Fibroblast of the aortic adventitia (primary cell): ENCODE data around the gene HOXA6. TPM values are rescaled to one million over a fixed set of nuclear protein-coding genes. Genes with fewer than 3 reads are reported as not detected.

Source experiments
- DNase-seq: peaks from one replicate; pipeline ENCODE4 v3.0.0-alpha.2; 2010; ENCODE audit warnings: low read depth
- H3K4me3 ChIP-seq: 2 replicates; pipeline ENCODE4 v1.5.1; 2011; ENCODE audit warnings: low read depth, mild to moderate bottlenecking, control low read depth, low read length, moderate library complexity
- total RNA-seq: library from RNA; depleted of rRNA; stranded (reverse); fragments of >200 nt; gene quantifications from 2 replicates; pipeline ENCODE4 v1.2.3, GENCODE V29; 2012; ENCODE audit warnings: low replicate concordance
- TF ChIP-seq, protein P1 (sequence below): IDR thresholded peaks from 2 replicates; pipeline ENCODE4 v1.5.1; 2011; ENCODE audit warnings: mild to moderate bottlenecking, low read length, control low read depth, inconsistent platforms; ENCODE audit not compliant: insufficient read depth

HOXA6 gene
- total RNA-seq, 1 donor: not detected

DNA sequence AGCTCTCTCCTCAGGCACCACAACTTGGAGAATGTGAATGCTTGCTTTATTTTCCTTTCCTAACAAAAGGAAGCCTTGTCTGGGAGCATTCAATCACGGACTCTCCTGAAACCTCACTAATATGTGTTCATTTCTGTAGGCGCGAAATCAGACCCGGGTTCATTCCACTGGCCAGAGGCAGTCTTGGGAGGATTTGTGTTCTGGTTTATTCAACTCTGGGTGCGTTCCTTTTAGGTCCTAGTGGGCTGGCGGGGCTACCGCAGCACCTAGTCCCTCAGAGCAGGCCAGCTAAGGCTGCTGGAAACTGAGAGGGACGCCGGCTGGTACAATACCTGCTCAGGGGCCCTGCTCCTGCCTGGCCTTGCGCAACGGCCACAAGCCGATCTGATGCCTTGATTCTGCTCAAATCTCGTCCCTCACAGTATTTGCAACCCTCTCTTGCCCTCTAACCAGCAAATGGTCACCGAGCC is 24.5 kb downstream of the HOXA6 start:
- peak overlapping the region; percentile 53 for H3K4me3 ChIP-seq
- TF ChIP-seq, protein P1, sequence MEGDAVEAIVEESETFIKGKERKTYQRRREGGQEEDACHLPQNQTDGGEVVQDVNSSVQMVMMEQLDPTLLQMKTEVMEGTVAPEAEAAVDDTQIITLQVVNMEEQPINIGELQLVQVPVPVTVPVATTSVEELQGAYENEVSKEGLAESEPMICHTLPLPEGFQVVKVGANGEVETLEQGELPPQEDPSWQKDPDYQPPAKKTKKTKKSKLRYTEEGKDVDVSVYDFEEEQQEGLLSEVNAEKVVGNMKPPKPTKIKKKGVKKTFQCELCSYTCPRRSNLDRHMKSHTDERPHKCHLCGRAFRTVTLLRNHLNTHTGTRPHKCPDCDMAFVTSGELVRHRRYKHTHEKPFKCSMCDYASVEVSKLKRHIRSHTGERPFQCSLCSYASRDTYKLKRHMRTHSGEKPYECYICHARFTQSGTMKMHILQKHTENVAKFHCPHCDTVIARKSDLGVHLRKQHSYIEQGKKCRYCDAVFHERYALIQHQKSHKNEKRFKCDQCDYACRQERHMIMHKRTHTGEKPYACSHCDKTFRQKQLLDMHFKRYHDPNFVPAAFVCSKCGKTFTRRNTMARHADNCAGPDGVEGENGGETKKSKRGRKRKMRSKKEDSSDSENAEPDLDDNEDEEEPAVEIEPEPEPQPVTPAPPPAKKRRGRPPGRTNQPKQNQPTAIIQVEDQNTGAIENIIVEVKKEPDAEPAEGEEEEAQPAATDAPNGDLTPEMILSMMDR: no peak
- DNase-seq: peak; percentile 40

DNA sequence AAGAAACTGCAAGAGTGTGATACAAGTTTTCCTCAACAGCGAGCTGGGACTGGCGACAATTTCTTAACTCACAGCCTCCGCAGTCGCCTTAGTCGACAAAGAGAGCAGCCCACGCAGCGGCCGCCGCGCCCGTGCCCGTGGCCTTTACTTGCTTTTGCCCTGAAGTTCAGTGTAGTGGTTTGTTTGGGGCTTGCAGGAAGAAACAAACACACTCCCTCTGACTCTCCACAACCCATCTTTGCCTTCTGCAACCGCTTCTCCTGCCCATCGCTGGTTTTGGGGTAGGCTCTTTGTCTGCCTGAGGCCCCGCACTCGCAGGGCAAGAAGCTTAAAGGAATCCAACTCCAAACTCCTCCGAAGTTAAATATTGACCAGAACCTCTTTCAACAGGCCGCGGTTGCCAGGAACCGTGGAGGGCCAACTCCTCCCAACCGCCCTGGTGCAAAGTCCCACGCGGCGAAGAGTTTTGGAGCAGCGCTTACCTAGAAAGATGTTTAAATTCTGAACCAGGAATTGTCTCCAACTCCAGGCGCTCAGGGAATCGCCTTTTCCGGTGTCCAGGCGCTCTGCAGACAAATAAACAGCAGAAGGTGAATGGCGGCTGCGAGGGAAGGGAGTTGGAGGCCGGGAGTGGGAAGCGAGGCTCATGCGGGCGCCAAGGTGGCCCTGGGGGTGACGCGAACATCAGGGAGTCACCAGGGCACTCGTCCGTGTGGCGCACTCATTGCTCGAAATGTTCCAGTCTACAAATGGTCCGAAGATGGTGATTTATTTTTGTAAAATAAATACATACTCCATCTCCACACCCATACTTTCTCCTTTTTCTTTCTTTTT is 25.3 kb downstream of the HOXA6 start:
- DNase-seq: peak; percentile 26
- peak overlapping the region; percentile 53 for H3K4me3 ChIP-seq
- TF ChIP-seq, protein P1: no peak

DNA sequence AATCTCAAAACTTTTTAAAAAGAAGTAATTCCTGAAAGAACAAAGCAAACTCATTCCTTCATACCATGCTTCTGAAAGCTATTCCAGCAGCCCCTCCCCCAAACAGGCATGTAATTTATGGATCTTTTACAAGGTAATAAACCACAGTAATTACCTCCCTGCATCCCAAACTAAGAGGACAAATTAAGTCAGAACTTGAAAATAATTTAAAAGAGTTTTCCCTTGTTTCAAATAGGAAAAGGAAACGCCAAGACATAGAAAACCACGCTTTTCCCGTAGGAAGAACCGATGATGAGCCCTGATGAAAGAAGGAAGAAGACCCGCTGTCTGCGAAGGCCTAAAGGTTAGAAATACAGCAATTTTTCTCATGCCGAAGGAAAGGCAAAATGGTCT is 25.9 kb downstream of the HOXA6 start:
- TF ChIP-seq, protein P1: no peak
- peak overlapping the region; percentile 53 for H3K4me3 ChIP-seq
- no peak for DNase-seq

DNA sequence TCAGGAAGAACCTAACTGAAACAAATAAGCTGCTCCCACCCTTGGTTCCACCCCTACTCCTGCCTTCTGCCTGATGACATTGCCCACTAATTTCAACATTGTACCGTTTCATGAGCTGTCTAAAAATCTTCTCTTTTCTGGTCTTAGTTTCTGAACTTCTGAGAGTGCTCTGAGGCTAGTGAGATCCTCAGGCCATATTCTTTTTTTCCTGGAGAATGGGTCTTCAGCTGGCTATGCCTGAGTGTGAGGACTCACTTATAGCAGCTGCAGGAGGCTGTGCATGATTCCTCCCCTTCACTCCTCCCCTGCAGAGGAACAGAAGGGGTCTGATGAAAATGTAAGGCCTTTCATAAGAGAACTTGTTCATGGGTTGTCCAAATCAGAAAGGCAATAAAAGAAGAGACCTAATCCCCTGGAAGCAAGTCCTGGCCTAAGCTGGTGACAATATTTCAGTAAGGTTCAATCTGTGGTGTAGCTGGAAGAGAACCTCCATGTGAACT is 28.1 kb downstream of the HOXA6 start:
- TF ChIP-seq, protein P1: no peak
- no peak overlapping the region for H3K4me3 ChIP-seq
- no peak for DNase-seq

DNA sequence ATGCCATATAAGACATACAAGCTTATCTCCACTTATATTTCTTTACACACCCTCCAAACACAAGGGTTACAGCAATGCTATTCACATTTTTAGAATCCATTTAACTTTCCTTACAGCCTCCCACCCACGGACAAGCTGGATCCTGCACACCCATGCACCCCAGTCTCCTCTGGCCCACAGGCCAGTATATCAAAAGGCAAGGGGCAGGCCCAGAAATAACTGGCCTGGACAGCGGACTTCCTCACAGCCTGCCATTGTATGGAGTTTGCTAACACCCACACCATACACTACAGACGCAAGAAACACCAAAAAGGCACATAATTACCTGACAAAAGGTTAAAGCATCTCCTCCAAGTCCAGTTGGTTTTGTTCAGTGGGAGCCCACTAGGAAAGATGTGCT is 29.0 kb downstream of the HOXA6 start:
- TF ChIP-seq, protein P1: no peak
- H3K4me3 ChIP-seq: peak overlapping the region; percentile 72
- DNase-seq: no peak

DNA sequence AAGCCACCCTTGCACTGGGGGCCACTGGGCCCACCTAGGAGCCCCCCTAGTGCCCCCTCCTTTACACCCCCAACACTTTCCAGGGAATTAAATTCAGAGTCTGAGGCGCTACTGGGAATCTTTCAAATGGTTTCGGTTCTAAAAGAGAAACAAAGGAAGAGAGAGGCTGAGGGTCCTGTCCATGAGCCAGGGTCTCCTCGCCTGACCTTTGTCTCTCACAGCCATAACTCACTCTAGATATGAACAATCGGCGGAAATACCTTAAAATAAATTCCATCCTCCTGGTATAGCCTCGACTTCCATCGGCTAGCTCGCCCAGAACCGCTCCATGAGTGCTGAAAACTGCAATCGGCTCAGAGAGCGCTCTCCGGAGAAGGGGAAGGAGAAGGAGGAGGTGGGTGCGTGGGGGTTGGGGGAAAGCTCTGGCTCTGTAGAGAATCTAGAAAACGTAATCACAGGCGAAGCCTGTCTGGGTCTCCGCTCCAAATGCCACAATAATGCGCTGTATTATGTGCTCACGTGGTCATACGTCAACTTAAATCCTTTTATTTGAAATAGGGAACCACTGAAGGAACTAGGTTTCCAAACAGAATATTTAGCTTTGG is 29.6 kb downstream of the HOXA6 start:
- peak; percentile 79 for DNase-seq
- TF ChIP-seq, protein P1: no peak
- peak overlapping the region; percentile 72 for H3K4me3 ChIP-seq
